AG10803 (cell line): ENCODE results near the gene LHFPL6.

Source experiments
- DNase-seq: peaks from one replicate; pipeline ENCODE4 v3.0.0; 2010; ENCODE audit warnings: low read depth
- H3K4me3 ChIP-seq: 2 replicates; pipeline ENCODE4 v1.5.1; 2011; ENCODE audit warnings: mild to moderate bottlenecking, low read length, control low read depth
- CTCF ChIP-seq: conservative IDR thresholded peaks from 2 replicates; pipeline ENCODE4 v1.5.1; 2011; ENCODE audit warnings: mild to moderate bottlenecking, low read length, control low read depth, inconsistent platforms

Gene LHFPL6

GRCh38 chr13:39448834-39449233 lies 154.2 kb downstream of the LHFPL6 start:
- TF ChIP-seq CTCF, result no peak
- no peak overlapping the region for H3K4me3 ChIP-seq
- no peak for DNase-seq

GRCh38 chr13:39446865-39447264 lies 156.1 kb downstream of the LHFPL6 start:
- DNase-seq, result no peak

GRCh38 chr13:39444866-39445265 lies 158.1 kb downstream of the LHFPL6 start:
- H3K4me3 ChIP-seq, result no peak overlapping the region
- DNase-seq, result no peak
- no peak for TF ChIP-seq CTCF

More at GRCh38 chr13:39446865-39447264, 156.1 kb downstream of the LHFPL6 start:
- H3K4me3 ChIP-seq, result no peak overlapping the region
- TF ChIP-seq CTCF, result no peak

- TF ChIP-seq CTCF, result no peak
- H3K4me3 ChIP-seq, result no peak overlapping the region
- no peak for DNase-seq
Measured at GRCh38 chr13:39433651-39434050, 169.3 kb downstream of the LHFPL6 start.

- TF ChIP-seq CTCF, result no peak
- no peak overlapping the region for H3K4me3 ChIP-seq
- DNase-seq, result no peak
Measured at GRCh38 chr13:39432196-39432595, 170.8 kb downstream of the LHFPL6 start.

- TF ChIP-seq CTCF, result no peak
- H3K4me3 ChIP-seq, result no peak overlapping the region
- peak; percentile 26 for DNase-seq
Measured at GRCh38 chr13:39422845-39423565, 180.0 kb downstream of the LHFPL6 start.

- TF ChIP-seq CTCF, result no peak
- H3K4me3 ChIP-seq, result no peak overlapping the region
- DNase-seq, result no peak
Measured at GRCh38 chr13:39419876-39420275, 183.1 kb downstream of the LHFPL6 start.
